GM12878 (cell line): Measurements from ENCODE around the gene SNX17. TPM values are rescaled to one million over a fixed set of nuclear protein-coding genes. Genes with fewer than 3 reads are reported as not detected.

Experiments
- ATAC-seq: fragments of 200-7000 bp; cut with Tn5 transposase; 3 replicates; pipeline ENCODE4 v1.9.1; 2020; ENCODE audit warnings: mild to moderate bottlenecking, moderate library complexity
- BruUV-seq: library from RNA; stranded (reverse); fragments of 400-500 nt; replicated peaks from 2 replicates; lab custom pipeline; 2021; lab: Mats Ljungman, UMichigan
- CTCF ChIA-PET: fragments of 300-600 bp; sonication (Branson Sonifier 250); formaldehyde crosslinking; extraction: SDS; loops from one replicate; lab custom pipeline; 2021; ENCODE audit warnings: inconsistent platforms; lab: Yijun Ruan, JAX
- POLR2A ChIA-PET: fragments of 350-600 bp; formaldehyde crosslinking; extraction: SDS; loops from one replicate; lab custom pipeline; 2021; ENCODE audit warnings: inconsistent platforms; lab: Charles Lee
- RAD21 ChIA-PET: fragments of 300-600 bp; sonication (Branson Sonifier 250); formaldehyde crosslinking; loops from one replicate; lab custom pipeline; 2023; ENCODE audit warnings: antibody characterized with exemption; ENCODE audit not compliant: unreplicated experiment; lab: Charles Lee
- SMC1A ChIA-PET: fragments of 300-600 bp; sonication (Branson Sonifier 250); formaldehyde crosslinking; loops from one replicate; lab custom pipeline; 2023; ENCODE audit not compliant: unreplicated experiment, uncharacterized antibody; lab: Charles Lee
- DNase-seq: peaks from one replicate; pipeline ENCODE4 v3.0.0-alpha.2; 2011; ENCODE audit warnings: low read depth, low spot score
- FAIRE-seq: peaks from 3 replicates; lab custom pipeline; 2011; peaks lifted over from hg19 to GRCh38; lab: Jason Lieb, UNC
- H2AFZ ChIP-seq: 2 replicates; pipeline ENCODE4 v1.6.0; 2011; ENCODE audit warnings: low read depth, low read length, control low read depth; ENCODE audit not compliant: control insufficient read depth
- H3K27ac ChIP-seq: 2 replicates; pipeline ENCODE4 v1.5.1; 2011; ENCODE audit warnings: control low read depth; ENCODE audit not compliant: control insufficient read depth, insufficient read depth
- H3K27me3 ChIP-seq, 2 experiments: replicated peaks in 1 of 2; 2 replicates each; pipeline versions ENCODE4 v1.6.0 to v1.6.1; 2011; ENCODE audit warnings: low read length in 1 of 2; ENCODE audit not compliant: control insufficient read depth in 2 of 2, insufficient read depth in 2 of 2
- H3K36me3 ChIP-seq, 2 experiments: 2 replicates each; pipeline ENCODE4 v1.5.1; 2011; ENCODE audit warnings: low read length in 1 of 2; ENCODE audit not compliant: control insufficient read depth in 2 of 2, insufficient read depth in 2 of 2
- H3K4me1 ChIP-seq: 2 replicates; pipeline ENCODE4 v1.6.1; 2011; ENCODE audit warnings: mild to moderate bottlenecking, low read length, moderate library complexity, mixed read lengths; ENCODE audit not compliant: control insufficient read depth, insufficient read depth
- H3K4me2 ChIP-seq: 2 replicates; pipeline ENCODE4 v1.6.0; 2011; ENCODE audit warnings: control low read depth; ENCODE audit not compliant: control insufficient read depth, insufficient read depth
- H3K4me3 ChIP-seq: fragments of 200-600 bp; sonication (generic); 2 replicates; pipeline ENCODE4 v1.5.1; 2016
- H3K79me2 ChIP-seq: 2 replicates; pipeline ENCODE4 v1.6.0; 2011; ENCODE audit warnings: low read length; ENCODE audit not compliant: control insufficient read depth, insufficient read depth
- H3K9ac ChIP-seq: 2 replicates; pipeline ENCODE4 v1.8.0; 2011; ENCODE audit warnings: low read length, control low read depth, mixed read lengths; ENCODE audit not compliant: control insufficient read depth, insufficient read depth
- H3K9me3 ChIP-seq: replicated peaks from 3 replicates; pipeline ENCODE4 v1.5.1; 2011; ENCODE audit warnings: mild to moderate bottlenecking, low read length; ENCODE audit not compliant: control insufficient read depth, insufficient read depth
- H4K20me1 ChIP-seq: 2 replicates; pipeline ENCODE4 v1.6.0; 2011; ENCODE audit not compliant: control insufficient read depth, insufficient read depth
- CUX1 ChIP-seq: IDR thresholded peaks from 2 replicates; pipeline ENCODE4 v1.6.1; 2012; ENCODE audit warnings: improper control_type of control experiment, low read depth, low read length; ENCODE audit not compliant: insufficient replicate concordance
- FOXM1 ChIP-seq: IDR thresholded peaks from 2 replicates; pipeline ENCODE4 v1.6.1; 2012; ENCODE audit warnings: low read depth, mild to moderate bottlenecking, inconsistent platforms, low read length, moderate library complexity
- PBX3 ChIP-seq: IDR thresholded peaks from 2 replicates; pipeline ENCODE4 v1.6.1; 2011; ENCODE audit warnings: mild to moderate bottlenecking, low read depth, low read length, moderate library complexity; ENCODE audit not compliant: insufficient replicate concordance
- PML ChIP-seq: IDR thresholded peaks from 2 replicates; pipeline ENCODE4 v1.6.1; 2012; ENCODE audit warnings: low read length, inconsistent platforms
- SMAD1 ChIP-seq: fragments of 450-650 bp; IDR thresholded peaks from 2 replicates; pipeline ENCODE4 v1.6.1; 2018; ENCODE audit warnings: mild to moderate bottlenecking, low read depth; ENCODE audit not compliant: partially characterized antibody
- STAT3 ChIP-seq: IDR thresholded peaks from 2 replicates; pipeline ENCODE4 v1.6.1; 2011; ENCODE audit warnings: low read depth, low read length, improper control_type of control experiment
- ZNF217 ChIP-seq: fragments of 450-650 bp; IDR thresholded peaks from 2 replicates; pipeline ENCODE4 v1.6.1; 2017; ENCODE audit warnings: antibody characterized with exemption, mild to moderate bottlenecking
- WGBS: methylation state at CpG from one replicate; pipeline ENCODE4 v1.1.6; 2016; ENCODE audit warnings: low lambda C conversion rate; ENCODE audit not compliant: insufficient replicate concordance, insufficient coverage; ENCODE audit errors: missing lambda C conversion rate; 5-methylcytosine and 5-hydroxymethylcytosine counted together
- in situ Hi-C: fragments of 300-500 bp; cut with MboI; formaldehyde crosslinking; loops from 9 replicates; pipeline ENCODE4 v1.14.3; 2018; ENCODE audit warnings: mixed read lengths
- intact Hi-C: fragments of 100-400 bp; cut with micrococcal nuclease; formaldehyde crosslinking; loops from one replicate; pipeline ENCODE4 v1.14.2; 2022; ENCODE audit not compliant: unreplicated experiment
- polyA plus RNA-seq, 11 experiments: library from polyadenylated mRNA; depleted of rRNA in 4 of 11; unstranded in 6 of 11; stranded (reverse) in 5 of 11; fragments of >200 nt; fragmentation: Nextera tagmentation in 4 of 11; fragmentation: Illumina TruSeq in 1 of 11; extraction: Ambion mirVana in 4 of 11; extraction: Trizol in 1 of 11; gene quantifications; 1 replicate in 1 of 11; 2 replicates in 10 of 11; pipeline versions ENCODE4 v1.2.1 to v1.2.3, GENCODE V29; 2011 to 2016; ENCODE audit warnings: inconsistent platforms in 2 of 11, missing spikeins in 2 of 11, low read depth in 1 of 11
- total RNA-seq, 4 experiments: library from RNA; depleted of rRNA in 3 of 4; stranded (reverse); fragments of >200 nt in 3 of 4; fragmentation: Illumina TruSeq in 1 of 4; extraction: Trizol in 1 of 4; gene quantifications; 2 replicates each; pipeline versions ENCODE4 v1.2.1 to v1.2.3, GENCODE V29; 2013 to 2021

SNX17 gene
- total and polyA plus RNA-seq, 10 of the 15 experiments (the other 5 are each of a cell fraction or from before 2014, with no cell fraction given) = 6.5 to 116 (median 84.4) TPM

GRCh38 chr2:27323596-27324285 is 46.7 kb upstream of the SNX17 start:
- peak overlapping the region; percentile 85 for H2AFZ ChIP-seq
- H3K36me3 ChIP-seq = peaks cover 2 to 15% of the 10 kb centered on the region in 2 experiments
- DNase-seq = no peak
- CTCF ChIA-PET = interaction anchor here (0.9 to 5.7 kb wide), 5 partner anchors 21 to 359 kb away, joined by 3 to 49 read pairs (median 4); no protein-coding TSS in a partner anchor
- POLR2A ChIA-PET = interaction anchor here (1.0 to 1.9 kb wide), 4 partner anchors 33 to 305 kb away, joined by 3 to 5 read pairs (median 4); partner anchors contain the start of genes CCDC121, GPN1, GTF3C2 and PREB
- peak overlapping the region; percentile 99 for H3K4me2 ChIP-seq
- no TSS peak for BruUV-seq
- intact Hi-C loops (loop anchor here (2.0 kb wide), 1 partner anchor 47 kb away; the partner anchor contains the start of genes EIF2B4 and SNX17), in situ Hi-C loops (no loop called here)
- peak; percentile 41 for FAIRE-seq
- RAD21 ChIA-PET = interaction anchor here (1.4 to 1.6 kb wide), 2 partner anchors 46 to 105 kb away, joined by 4 to 5 read pairs; partner anchors contain the start of gene NRBP1
- peak overlapping the region; percentile 95 for H3K27ac ChIP-seq
- H3K9me3 ChIP-seq = no peaks in the 10 kb centered on the region
- peak overlapping the region; percentile 98 for H3K9ac ChIP-seq
- peak overlapping the region; percentile 99 for H3K4me3 ChIP-seq
- peaks cover 27% of the 10 kb centered on the region for H3K79me2 ChIP-seq
- no peaks in the 10 kb centered on the region for H3K27me3 ChIP-seq
- no peak for TF ChIP-seq STAT3
- TF ChIP-seq PBX3 = no peak
- TF ChIP-seq ZNF217 = no peak
- 0 out of 2 replicates have a peak, but pooled peaks have one; percentile 17 for TF ChIP-seq PML
- TF ChIP-seq SMAD1 = no peak
- no peak for TF ChIP-seq CUX1
- TF ChIP-seq FOXM1 = 0 out of 2 replicates have a peak, but pooled peaks have one; percentile 65
- 28% methylated on average over 5 of the region's 5 CpGs for WGBS
- peaks cover 6% of the 10 kb centered on the region for H3K4me1 ChIP-seq
- no peak for ATAC-seq
- no peaks in the 10 kb centered on the region for H4K20me1 ChIP-seq
- SMC1A ChIA-PET = interaction anchor here (1.5 to 3.1 kb wide), 3 partner anchors 21 to 108 kb away, joined by 5 to 17 read pairs (median 8); partner anchors contain the start of gene GTF3C2
